GM23248 (cell line): ENCODE data around the gene GID4.

Experiments used
- EZH2 ChIP-seq: fragments of 200-600 bp; sonication (generic); IDR thresholded peaks from 2 replicates; pipeline ENCODE4 v1.6.1; 2018; ENCODE audit warnings: antibody characterized with exemption, mild to moderate bottlenecking; ENCODE audit not compliant: insufficient read depth, poor library complexity, severe bottlenecking
- EZH2phosphoT487 ChIP-seq: fragments of 200-600 bp; sonication (generic); IDR thresholded peaks from 2 replicates; pipeline ENCODE4 v1.6.1; 2018; ENCODE audit warnings: antibody characterized with exemption, moderate library complexity, mild to moderate bottlenecking, low read depth; ENCODE audit not compliant: insufficient read depth

GRCh38 chr17:17998934-17999333 is 40.3 kb upstream of the GID4 start:
- no peak for TF ChIP-seq EZH2phosphoT487
- TF ChIP-seq EZH2: no peak
